HL-60/S4 (cell line): ENCODE measurements around the gene STX17.

Source experiments
- in situ Hi-C: fragments of 300-500 bp; cut with MboI; formaldehyde crosslinking; loops from 2 replicates; pipeline ENCODE4 v1.14.3; 2022; ENCODE audit warnings: low sequenced_read_pairs

STX17 gene

GRCh38 chr9:99905833-99906402, 536 bp upstream of the STX17 start:
- in situ Hi-C loops = no loop called here

- in situ Hi-C loops = no loop called here
Observed at GRCh38 chr9:99907208-99907532, 716 bp downstream of the STX17 start.

- in situ Hi-C loops = no loop called here
Observed at GRCh38 chr9:99911600-99911999, 5.1 kb downstream of the STX17 start.

GRCh38 chr9:99916650-99917049, 10.2 kb downstream of the STX17 start:
- in situ Hi-C loops = no loop called here

- in situ Hi-C loops = no loop called here
Observed at GRCh38 chr9:99918134-99918533, 11.7 kb downstream of the STX17 start.

GRCh38 chr9:99919930-99920329, 13.5 kb downstream of the STX17 start:
- in situ Hi-C loops = no loop called here

GRCh38 chr9:99921875-99922710, 15.6 kb downstream of the STX17 start:
- in situ Hi-C loops = no loop called here

GRCh38 chr9:99922711-99923030, 16.2 kb downstream of the STX17 start:
- in situ Hi-C loops = no loop called here

GRCh38 chr9:99925541-99925940, 19.1 kb downstream of the STX17 start:
- in situ Hi-C loops = loop anchor here (25.0 kb wide), 1 partner anchor 88 kb away; no protein-coding TSS in a partner anchor

- in situ Hi-C loops = loop anchor here (25.0 kb wide), 1 partner anchor 92 kb away; no protein-coding TSS in a partner anchor
Observed at GRCh38 chr9:99929652-99930051, 23.2 kb downstream of the STX17 start.

GRCh38 chr9:99931155-99931840, 24.8 kb downstream of the STX17 start:
- in situ Hi-C loops = loop anchor here (25.0 kb wide), 1 partner anchor 94 kb away; no protein-coding TSS in a partner anchor

- in situ Hi-C loops = loop anchor here (25.0 kb wide), 1 partner anchor 100 kb away; no protein-coding TSS in a partner anchor
Observed at GRCh38 chr9:99936947-99937587, 30.6 kb downstream of the STX17 start.

- in situ Hi-C loops = loop anchor here (25.0 kb wide), 1 partner anchor 110 kb away; no protein-coding TSS in a partner anchor
Observed at GRCh38 chr9:99947395-99947794, 40.9 kb downstream of the STX17 start.

- in situ Hi-C loops = loop anchor here (25.0 kb wide), 1 partner anchor 111 kb away; no protein-coding TSS in a partner anchor
Observed at GRCh38 chr9:99948482-99948881, 42.0 kb downstream of the STX17 start.

GRCh38 chr9:99948896-99949295, 42.4 kb downstream of the STX17 start:
- in situ Hi-C loops = loop anchor here (25.0 kb wide), 1 partner anchor 112 kb away; no protein-coding TSS in a partner anchor

GRCh38 chr9:99953861-99954507, 47.5 kb downstream of the STX17 start:
- in situ Hi-C loops = no loop called here

GRCh38 chr9:99954819-99955218, 48.4 kb downstream of the STX17 start:
- in situ Hi-C loops = no loop called here

- in situ Hi-C loops = no loop called here
Observed at GRCh38 chr9:99955606-99956005, 49.2 kb downstream of the STX17 start.

GRCh38 chr9:99962680-99963261, 56.3 kb downstream of the STX17 start:
- in situ Hi-C loops = no loop called here

GRCh38 chr9:99964336-99964735, 57.9 kb downstream of the STX17 start:
- in situ Hi-C loops = no loop called here
